Measurements from ENCODE around the gene BCOR. TPM values are rescaled to one million over a fixed set of nuclear protein-coding genes. Genes with fewer than 3 reads are reported as not detected.

BCOR gene
- polyA plus RNA-seq, 1 of the 3 experiments (the other 2 are of a cell fraction) = 8.8 TPM

DNA sequence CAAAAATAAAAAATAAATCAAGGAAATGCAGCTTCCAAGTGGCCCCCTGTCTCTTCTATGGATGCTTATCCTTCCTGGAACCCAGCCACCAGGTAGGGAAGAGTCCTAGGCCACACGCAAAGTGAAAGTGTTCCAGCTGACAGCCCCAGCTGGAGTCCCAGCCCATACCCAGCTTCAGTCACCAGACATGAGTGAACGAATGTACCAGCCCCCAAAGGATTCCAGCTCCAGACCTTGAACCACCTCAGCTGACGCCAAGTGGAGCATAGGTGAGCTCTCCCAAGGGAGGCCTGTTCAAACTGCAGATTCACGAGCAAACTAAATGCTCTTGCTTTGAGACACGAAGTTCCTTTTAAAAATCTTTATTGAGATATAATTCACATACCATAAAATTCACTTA lies 62.0 kb downstream of the BCOR start:
- DNase-seq = no peak
- ChIA-PET POLR2A (no interaction called here), CTCF (no interaction called here)
- Histone ChIP-seq H3K4me1 (ENCODE audit: control insufficient read depth in 1 of 2, insufficient read depth in 2 of 2, low read depth in 1 of 2, low read length in 1 of 2) (no peaks in the 10 kb centered on the region), H2AFZ (ENCODE audit: low read depth) (no peak overlapping the region), H3K4me3 (ENCODE audit: low read depth in 2 of 2, low read length in 1 of 2) (no peak overlapping the region), H3K36me3 (replicated peaks in 1 of 2; ENCODE audit: control insufficient read depth in 1 of 2, insufficient read depth in 2 of 2, low read length in 1 of 2) (no peaks in the 10 kb centered on the region), H3K9me2 (no peaks in the 10 kb centered on the region), H3K4me2 (no peak overlapping the region), H3K9me3 (no peaks in the 10 kb centered on the region), H4K20me1 (ENCODE audit: insufficient read depth) (no peaks in the 10 kb centered on the region), H3K9ac (no peak overlapping the region), H3K27ac (ENCODE audit: low read depth in 2 of 2, low read length in 1 of 2) (no peak overlapping the region), H3K27me3 (ENCODE audit: insufficient read depth) (no peaks in the 10 kb centered on the region), H3K79me2 (ENCODE audit: insufficient read depth) (no peaks in the 10 kb centered on the region), H3F3A (replicated peaks; ENCODE audit: insufficient read depth) (no peaks in the 10 kb centered on the region)
- WGBS (ENCODE audit: low lambda C conversion rate) = 53% methylated on average over 5 of the region's 5 CpGs
- no peak for TF ChIP-seq RCOR1 (IDR thresholded peaks at IDR 0.05; ENCODE audit: low read length)

DNA sequence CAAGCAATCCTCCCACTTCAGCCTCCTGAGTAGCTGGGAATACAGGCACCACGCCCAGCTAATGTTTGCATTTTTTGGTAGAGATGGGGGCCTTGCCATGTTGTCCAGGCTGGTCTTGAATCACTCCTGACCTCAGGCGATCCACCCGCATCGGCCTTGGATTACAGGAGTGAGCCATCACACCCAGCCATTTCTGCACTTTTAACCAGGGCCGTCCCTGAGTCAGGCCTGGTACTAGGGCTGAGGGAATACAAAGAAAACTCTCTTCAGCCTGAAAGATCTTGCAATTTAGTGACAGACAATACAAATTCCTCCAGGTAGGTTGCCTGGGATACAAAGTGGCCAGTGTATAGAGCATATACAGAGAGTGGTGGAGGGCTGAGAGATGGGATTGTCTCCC lies 65.8 kb downstream of the BCOR start:
- H4K20me1 ChIP-seq (ENCODE audit: insufficient read depth) = no peaks in the 10 kb centered on the region
- H3K4me1 ChIP-seq (ENCODE audit: control insufficient read depth in 1 of 2, insufficient read depth in 2 of 2, low read depth in 1 of 2, low read length in 1 of 2) = no peaks in the 10 kb centered on the region
- no peak overlapping the region for H3K27ac ChIP-seq (ENCODE audit: low read depth in 2 of 2, low read length in 1 of 2)
- H2AFZ ChIP-seq (ENCODE audit: low read depth) = no peak overlapping the region
- ChIA-PET CTCF (no interaction called here), POLR2A (no interaction called here)
- no peaks in the 10 kb centered on the region for H3K79me2 ChIP-seq (ENCODE audit: insufficient read depth)
- TF ChIP-seq JUND (IDR thresholded peaks at IDR 0.05) (no peak), GATA2 (CRISPR knock-in tag; IDR thresholded peaks at IDR 0.05) (no peak), RAD21 (IDR thresholded peaks at IDR 0.05; ENCODE audit: low read length) (no peak), RCOR1 (IDR thresholded peaks at IDR 0.05; ENCODE audit: low read length) (no peak), RFX5 (IDR thresholded peaks at IDR 0.05; ENCODE audit: low read length) (no peak), FOXM1 (IDR thresholded peaks at IDR 0.05; ENCODE audit: low read depth) (no peak), TCF12 (IDR thresholded peaks at IDR 0.05) (no peak), MEF2A (IDR thresholded peaks at IDR 0.05; ENCODE audit: borderline replicate concordance, low read depth) (no peak), GABPA (IDR thresholded peaks at IDR 0.05; ENCODE audit: low read depth) (no peak), TAF1 (IDR thresholded peaks at IDR 0.05; ENCODE audit: borderline replicate concordance, low read depth, low read length) (no peak), TEAD4 (IDR thresholded peaks at IDR 0.05; ENCODE audit: borderline replicate concordance, insufficient read depth) (no peak), FOSL2 (IDR thresholded peaks at IDR 0.05; ENCODE audit: borderline replicate concordance, low read depth) (no peak), EZH2phosphoT487 (IDR thresholded peaks at IDR 0.05; ENCODE audit: borderline replicate concordance, low read depth) (no peak), POLR2AphosphoS5 (IDR thresholded peaks at IDR 0.05; ENCODE audit: low read depth, low read length) (no peak)
- TF ChIP-seq, protein P1, sequence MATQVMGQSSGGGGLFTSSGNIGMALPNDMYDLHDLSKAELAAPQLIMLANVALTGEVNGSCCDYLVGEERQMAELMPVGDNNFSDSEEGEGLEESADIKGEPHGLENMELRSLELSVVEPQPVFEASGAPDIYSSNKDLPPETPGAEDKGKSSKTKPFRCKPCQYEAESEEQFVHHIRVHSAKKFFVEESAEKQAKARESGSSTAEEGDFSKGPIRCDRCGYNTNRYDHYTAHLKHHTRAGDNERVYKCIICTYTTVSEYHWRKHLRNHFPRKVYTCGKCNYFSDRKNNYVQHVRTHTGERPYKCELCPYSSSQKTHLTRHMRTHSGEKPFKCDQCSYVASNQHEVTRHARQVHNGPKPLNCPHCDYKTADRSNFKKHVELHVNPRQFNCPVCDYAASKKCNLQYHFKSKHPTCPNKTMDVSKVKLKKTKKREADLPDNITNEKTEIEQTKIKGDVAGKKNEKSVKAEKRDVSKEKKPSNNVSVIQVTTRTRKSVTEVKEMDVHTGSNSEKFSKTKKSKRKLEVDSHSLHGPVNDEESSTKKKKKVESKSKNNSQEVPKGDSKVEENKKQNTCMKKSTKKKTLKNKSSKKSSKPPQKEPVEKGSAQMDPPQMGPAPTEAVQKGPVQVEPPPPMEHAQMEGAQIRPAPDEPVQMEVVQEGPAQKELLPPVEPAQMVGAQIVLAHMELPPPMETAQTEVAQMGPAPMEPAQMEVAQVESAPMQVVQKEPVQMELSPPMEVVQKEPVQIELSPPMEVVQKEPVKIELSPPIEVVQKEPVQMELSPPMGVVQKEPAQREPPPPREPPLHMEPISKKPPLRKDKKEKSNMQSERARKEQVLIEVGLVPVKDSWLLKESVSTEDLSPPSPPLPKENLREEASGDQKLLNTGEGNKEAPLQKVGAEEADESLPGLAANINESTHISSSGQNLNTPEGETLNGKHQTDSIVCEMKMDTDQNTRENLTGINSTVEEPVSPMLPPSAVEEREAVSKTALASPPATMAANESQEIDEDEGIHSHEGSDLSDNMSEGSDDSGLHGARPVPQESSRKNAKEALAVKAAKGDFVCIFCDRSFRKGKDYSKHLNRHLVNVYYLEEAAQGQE (IDR thresholded peaks at IDR 0.05; ENCODE audit: low read depth, low read length) = no peak
- TF ChIP-seq, protein P2, sequence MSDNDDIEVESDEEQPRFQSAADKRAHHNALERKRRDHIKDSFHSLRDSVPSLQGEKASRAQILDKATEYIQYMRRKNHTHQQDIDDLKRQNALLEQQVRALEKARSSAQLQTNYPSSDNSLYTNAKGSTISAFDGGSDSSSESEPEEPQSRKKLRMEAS (IDR thresholded peaks at IDR 0.05; ENCODE audit: low read depth) = no peak
- TF ChIP-seq, protein P3, sequence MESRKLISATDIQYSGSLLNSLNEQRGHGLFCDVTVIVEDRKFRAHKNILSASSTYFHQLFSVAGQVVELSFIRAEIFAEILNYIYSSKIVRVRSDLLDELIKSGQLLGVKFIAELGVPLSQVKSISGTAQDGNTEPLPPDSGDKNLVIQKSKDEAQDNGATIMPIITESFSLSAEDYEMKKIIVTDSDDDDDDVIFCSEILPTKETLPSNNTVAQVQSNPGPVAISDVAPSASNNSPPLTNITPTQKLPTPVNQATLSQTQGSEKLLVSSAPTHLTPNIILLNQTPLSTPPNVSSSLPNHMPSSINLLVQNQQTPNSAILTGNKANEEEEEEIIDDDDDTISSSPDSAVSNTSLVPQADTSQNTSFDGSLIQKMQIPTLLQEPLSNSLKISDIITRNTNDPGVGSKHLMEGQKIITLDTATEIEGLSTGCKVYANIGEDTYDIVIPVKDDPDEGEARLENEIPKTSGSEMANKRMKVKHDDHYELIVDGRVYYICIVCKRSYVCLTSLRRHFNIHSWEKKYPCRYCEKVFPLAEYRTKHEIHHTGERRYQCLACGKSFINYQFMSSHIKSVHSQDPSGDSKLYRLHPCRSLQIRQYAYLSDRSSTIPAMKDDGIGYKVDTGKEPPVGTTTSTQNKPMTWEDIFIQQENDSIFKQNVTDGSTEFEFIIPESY (IDR thresholded peaks at IDR 0.05; ENCODE audit: borderline replicate concordance, low read depth) = no peak
- TF ChIP-seq, protein P4, sequence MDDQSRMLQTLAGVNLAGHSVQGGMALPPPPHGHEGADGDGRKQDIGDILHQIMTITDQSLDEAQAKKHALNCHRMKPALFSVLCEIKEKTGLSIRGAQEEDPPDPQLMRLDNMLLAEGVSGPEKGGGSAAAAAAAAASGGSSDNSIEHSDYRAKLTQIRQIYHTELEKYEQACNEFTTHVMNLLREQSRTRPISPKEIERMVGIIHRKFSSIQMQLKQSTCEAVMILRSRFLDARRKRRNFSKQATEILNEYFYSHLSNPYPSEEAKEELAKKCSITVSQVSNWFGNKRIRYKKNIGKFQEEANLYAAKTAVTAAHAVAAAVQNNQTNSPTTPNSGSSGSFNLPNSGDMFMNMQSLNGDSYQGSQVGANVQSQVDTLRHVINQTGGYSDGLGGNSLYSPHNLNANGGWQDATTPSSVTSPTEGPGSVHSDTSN (IDR thresholded peaks at IDR 0.05) = no peak
- TF ChIP-seq, protein P5, sequence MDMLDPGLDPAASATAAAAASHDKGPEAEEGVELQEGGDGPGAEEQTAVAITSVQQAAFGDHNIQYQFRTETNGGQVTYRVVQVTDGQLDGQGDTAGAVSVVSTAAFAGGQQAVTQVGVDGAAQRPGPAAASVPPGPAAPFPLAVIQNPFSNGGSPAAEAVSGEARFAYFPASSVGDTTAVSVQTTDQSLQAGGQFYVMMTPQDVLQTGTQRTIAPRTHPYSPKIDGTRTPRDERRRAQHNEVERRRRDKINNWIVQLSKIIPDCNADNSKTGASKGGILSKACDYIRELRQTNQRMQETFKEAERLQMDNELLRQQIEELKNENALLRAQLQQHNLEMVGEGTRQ (IDR thresholded peaks at IDR 0.05; ENCODE audit: borderline replicate concordance, low read depth, low read length) = no peak
- no peaks in the 10 kb centered on the region for H3K36me3 ChIP-seq (replicated peaks in 1 of 2; ENCODE audit: control insufficient read depth in 1 of 2, insufficient read depth in 2 of 2, low read length in 1 of 2)
- DNase-seq = no peak
- no peaks in the 10 kb centered on the region for H3K9me3 ChIP-seq
- H3K4me2 ChIP-seq = no peak overlapping the region
- no peaks in the 10 kb centered on the region for H3F3A ChIP-seq (replicated peaks; ENCODE audit: insufficient read depth)
- WGBS (ENCODE audit: low lambda C conversion rate) = 27% methylated on average over 5 of the region's 5 CpGs
- H3K4me3 ChIP-seq (ENCODE audit: low read depth in 2 of 2, low read length in 1 of 2) = no peak overlapping the region
- H3K9me2 ChIP-seq = no peaks in the 10 kb centered on the region
- no peaks in the 10 kb centered on the region for H3K27me3 ChIP-seq (ENCODE audit: insufficient read depth)
- no peak overlapping the region for H3K9ac ChIP-seq
